Measurements from ENCODE around the gene PDE6H. TPM values are rescaled to one million over a fixed set of nuclear protein-coding genes. Genes with fewer than 3 reads are reported as not detected.

The PDE6H gene
- total RNA-seq, 1 donor from 2014 or later, result not detected

DNA sequence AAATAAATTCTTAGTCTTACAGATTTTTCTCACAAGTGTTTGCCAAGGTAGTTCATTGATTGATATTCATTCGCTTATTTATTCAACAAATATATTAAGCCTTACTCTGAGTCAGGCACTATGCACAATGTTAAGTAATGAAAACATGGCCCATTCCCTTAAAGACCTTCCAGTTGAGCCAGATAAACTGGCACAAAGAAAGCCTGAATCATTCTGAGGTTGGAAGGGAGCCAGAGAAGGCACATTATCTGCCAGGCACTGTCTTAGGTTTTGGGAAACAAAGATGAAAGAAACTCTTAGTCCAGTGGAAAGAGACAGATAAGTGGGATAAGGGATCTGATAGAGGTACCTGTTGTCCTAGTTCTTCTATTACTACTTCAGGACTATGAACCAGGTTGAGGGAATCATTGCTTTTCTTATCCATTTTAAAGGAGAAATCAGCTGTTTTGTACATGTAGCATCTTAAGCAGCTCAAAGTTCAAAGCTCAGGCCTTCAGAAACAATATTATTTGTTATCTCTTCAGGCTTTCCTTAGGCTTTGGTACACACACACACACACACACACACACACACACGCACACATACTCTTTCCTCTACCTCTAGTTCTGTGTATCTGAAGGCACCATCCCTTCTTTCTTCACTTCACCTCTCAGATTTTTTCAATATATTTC is 27.0 kb downstream of the PDE6H start:
- H3K4me3 Mint-ChIP-seq, result no peak overlapping the region
- no peak for DNase-seq (ENCODE audit: low read depth, low spot score)
- no peak overlapping the region for H3K27ac Mint-ChIP-seq (ENCODE audit: unreplicated experiment)
- peaks cover 11% of the 10 kb centered on the region for H3K4me1 Mint-ChIP-seq
- TF ChIP-seq CTCF (conservative IDR thresholded peaks at IDR 0.05), result no peak
- H3K9me3 Mint-ChIP-seq, result no peaks in the 10 kb centered on the region
- no peaks in the 10 kb centered on the region for H3K36me3 Mint-ChIP-seq (ENCODE audit: low read depth)
- H3K27me3 Mint-ChIP-seq (ENCODE audit: low read depth), result peaks cover 4% of the 10 kb centered on the region

DNA sequence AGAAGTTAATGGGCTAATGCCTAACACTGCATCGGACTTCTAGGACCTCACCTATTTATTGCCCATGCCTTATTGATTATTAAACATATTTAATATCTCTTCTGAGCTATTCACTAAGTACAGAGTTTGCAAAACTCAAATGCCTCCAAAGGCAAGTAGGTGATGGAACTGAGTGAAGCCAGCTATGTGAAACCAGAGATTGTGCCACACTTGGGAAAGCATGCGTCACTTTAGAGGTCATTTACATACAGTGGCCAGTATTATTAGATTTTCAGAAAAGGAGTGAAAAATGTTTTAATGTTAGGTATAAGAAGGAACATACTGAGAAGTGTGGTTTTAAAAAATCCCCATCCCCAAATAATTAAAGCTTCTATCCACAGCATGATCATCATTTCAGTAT is 27.7 kb downstream of the PDE6H start:
- H3K36me3 Mint-ChIP-seq (ENCODE audit: low read depth), result no peaks in the 10 kb centered on the region
- H3K4me3 Mint-ChIP-seq, result no peak overlapping the region
- peaks cover 11% of the 10 kb centered on the region for H3K4me1 Mint-ChIP-seq
- no peak for DNase-seq (ENCODE audit: low read depth, low spot score)
- no peak overlapping the region for H3K27ac Mint-ChIP-seq (ENCODE audit: unreplicated experiment)
- peaks cover 4% of the 10 kb centered on the region for H3K27me3 Mint-ChIP-seq (ENCODE audit: low read depth)
- no peaks in the 10 kb centered on the region for H3K9me3 Mint-ChIP-seq
- TF ChIP-seq CTCF (conservative IDR thresholded peaks at IDR 0.05), result no peak

GRCh38 chr12:15001733-15002382 is 29.0 kb downstream of the PDE6H start:
- Mint-ChIP-seq H3K27ac (ENCODE audit: unreplicated experiment) (no peak overlapping the region), H3K4me1 (peaks cover 11% of the 10 kb centered on the region), H3K9me3 (no peaks in the 10 kb centered on the region), H3K36me3 (ENCODE audit: low read depth) (no peaks in the 10 kb centered on the region), H3K27me3 (ENCODE audit: low read depth) (peaks cover 4% of the 10 kb centered on the region), H3K4me3 (no peak overlapping the region)
- no peak for DNase-seq (ENCODE audit: low read depth, low spot score)
- no peak for TF ChIP-seq CTCF (conservative IDR thresholded peaks at IDR 0.05)

GRCh38 chr12:15004421-15004820 is 31.6 kb downstream of the PDE6H start:
- no peak for DNase-seq (ENCODE audit: low read depth, low spot score)
- Mint-ChIP-seq H3K4me1 (peaks cover 11% of the 10 kb centered on the region), H3K27ac (ENCODE audit: unreplicated experiment) (no peak overlapping the region), H3K27me3 (ENCODE audit: low read depth) (peaks cover 4% of the 10 kb centered on the region), H3K4me3 (no peak overlapping the region), H3K9me3 (peaks cover under 1% of the 10 kb centered on the region), H3K36me3 (ENCODE audit: low read depth) (no peaks in the 10 kb centered on the region)
- TF ChIP-seq CTCF (conservative IDR thresholded peaks at IDR 0.05), result no peak

DNA sequence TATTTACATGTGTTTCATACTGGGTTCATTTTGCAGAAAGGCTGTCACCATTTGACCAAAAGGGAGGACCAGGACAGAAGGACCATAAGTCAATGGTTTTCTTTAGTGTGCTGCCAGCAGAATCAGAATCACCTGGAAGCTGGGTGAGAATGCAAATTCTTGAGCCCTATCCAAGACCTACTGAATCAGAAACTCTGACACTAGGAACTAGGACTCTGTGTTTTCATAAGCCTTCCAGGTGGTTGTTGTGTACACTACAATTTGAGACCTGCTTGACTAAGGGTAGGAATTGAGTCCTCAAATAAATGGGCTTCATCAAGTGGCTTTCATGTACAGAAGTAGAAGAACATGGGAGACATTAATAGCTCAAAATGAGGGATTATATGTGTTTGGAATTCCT is 32.2 kb downstream of the PDE6H start:
- Mint-ChIP-seq H3K4me3 (no peak overlapping the region), H3K36me3 (ENCODE audit: low read depth) (no peaks in the 10 kb centered on the region), H3K9me3 (peaks cover 2% of the 10 kb centered on the region), H3K4me1 (peaks cover 11% of the 10 kb centered on the region), H3K27me3 (ENCODE audit: low read depth) (peaks cover 4% of the 10 kb centered on the region), H3K27ac (ENCODE audit: unreplicated experiment) (no peak overlapping the region)
- no peak for DNase-seq (ENCODE audit: low read depth, low spot score)
- TF ChIP-seq CTCF (conservative IDR thresholded peaks at IDR 0.05), result no peak

Data from neural crest cell (in vitro differentiated cells).